ENCODE results near the gene C19orf81.
A peak's percentile ranks its signal among the peaks of the same experiment; 100 is the strongest.
"Not testable (repeated sequence)": the region's sequence is repeated elsewhere in the genome, so short reads cannot be mapped to it uniquely, and the experiment has no call there.

The C19orf81 gene

DNA sequence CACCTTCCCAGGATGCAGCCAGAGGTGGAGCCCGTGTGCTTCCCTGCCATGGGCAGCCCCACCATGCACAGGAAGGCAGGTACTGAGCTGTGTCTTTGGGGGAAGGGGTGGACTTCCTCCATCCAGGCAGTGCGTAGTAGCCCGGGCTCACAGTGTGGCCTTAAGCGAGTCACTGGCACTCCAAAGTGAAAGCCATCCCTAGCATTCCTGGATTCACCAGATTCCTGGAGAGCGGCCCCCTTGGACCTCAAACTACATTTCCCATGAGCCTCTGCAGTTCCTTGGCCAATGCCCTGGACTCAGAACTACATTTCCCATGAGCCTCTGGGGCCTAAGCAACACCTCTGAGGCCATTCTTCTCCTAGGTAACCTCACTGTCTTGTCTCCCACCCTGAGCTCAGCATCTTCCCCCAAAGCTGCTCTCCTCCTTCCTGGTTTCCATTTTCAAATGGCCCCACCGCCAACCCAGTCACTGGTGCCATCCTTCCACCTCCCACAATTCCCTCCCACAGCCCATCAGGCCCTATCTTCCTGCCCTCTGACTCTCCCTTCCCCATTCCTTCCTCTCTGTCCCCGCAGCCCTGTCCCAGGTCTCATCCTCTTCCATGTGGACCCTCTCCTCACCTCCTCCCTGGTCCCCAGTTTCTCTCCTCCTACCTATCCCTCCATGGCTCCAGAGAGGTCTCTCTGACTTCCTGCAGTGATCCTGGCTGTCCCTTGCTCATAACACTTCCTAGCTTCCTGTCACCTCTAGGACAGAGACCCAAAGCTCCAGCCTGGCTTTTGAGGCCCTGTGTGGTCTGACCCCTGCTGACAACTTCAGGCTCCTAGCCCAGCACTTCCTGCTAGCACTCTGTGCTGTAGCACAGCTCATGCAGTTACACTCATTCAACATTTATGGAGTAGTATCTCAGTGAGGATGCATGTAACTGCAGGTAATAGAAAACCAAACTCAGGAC, at the start of gene C19orf81:
C19orf81 (plus strand) TSS at position 13 of the 959 bp plus-strand sequence; CDS start at position 13, 0 bp downstream.
- DNase-seq (ENCODE audit: low read depth, low spot score), result no peak

DNA sequence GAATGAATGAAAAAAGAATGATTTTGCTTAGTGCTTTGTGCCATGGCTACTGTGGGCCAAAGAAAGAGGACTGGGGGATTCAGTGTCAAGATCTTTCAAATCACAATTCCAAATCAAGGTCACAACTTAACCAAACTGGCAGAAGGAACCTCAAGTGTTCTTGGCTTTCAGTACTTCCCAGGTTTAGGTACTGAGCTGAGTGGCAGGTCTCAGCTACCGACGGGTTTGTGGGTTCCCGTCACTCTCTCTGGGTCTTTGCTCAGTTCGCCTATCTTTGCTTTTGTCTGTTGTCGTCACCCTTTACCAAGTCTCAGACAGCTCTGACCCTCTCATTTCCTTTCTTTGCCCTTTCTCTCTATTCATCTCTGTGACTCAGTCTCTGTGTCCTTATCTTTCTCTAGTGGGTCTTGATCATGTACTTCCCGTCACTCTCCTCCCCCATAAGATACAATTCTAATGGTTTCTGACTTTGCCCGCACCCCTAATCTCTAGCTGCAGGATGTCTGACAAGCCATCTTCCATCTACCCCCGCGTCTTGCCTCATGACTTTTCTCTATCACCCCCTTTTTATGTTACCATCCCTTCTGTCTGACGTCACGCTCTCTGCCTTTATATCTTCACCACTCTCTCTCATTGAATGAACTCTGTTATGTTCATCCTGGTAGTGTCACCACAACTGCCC, 47.7 kb upstream of the C19orf81 start:
- no peak for DNase-seq (ENCODE audit: low read depth, low spot score)

DNA sequence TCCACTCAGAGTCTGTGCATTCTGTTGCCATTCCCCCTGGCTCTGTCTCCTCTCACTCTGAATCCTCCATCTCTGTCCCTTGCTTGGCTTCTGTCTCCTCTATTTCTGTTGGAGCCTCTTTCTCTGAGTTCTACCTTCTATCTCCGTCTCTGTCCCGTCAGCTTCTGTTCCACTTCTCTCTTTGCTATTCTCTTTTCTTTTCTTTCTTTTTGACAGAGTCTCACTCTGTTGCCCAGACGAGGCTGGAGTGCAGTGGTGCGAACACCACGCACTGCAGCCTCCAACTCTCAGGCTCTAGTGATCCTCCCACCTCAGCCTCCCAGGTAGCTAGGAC, 47.2 kb upstream of the C19orf81 start:
- DNase-seq (ENCODE audit: low read depth, low spot score), result no peak

DNA sequence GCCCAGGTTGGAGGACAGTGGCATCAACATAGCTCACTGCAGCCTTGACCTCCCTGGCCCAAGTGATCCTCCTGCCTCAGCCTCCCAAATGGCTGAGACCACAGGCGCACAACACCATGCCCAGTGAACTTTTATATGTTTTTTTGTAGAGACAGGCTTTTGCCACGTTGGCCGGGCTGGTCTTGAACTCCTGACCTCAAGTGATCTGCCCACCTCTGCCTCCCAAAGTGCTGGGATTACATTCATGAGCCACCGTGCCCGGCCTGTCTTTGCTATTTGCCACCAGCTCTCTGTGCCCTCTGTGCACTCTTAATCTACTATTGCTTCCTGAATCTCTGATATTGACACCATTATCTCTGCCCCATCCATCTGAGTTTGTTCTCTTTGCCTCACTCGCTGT, 46.7 kb upstream of the C19orf81 start:
- no peak for DNase-seq (ENCODE audit: low read depth, low spot score)

DNA sequence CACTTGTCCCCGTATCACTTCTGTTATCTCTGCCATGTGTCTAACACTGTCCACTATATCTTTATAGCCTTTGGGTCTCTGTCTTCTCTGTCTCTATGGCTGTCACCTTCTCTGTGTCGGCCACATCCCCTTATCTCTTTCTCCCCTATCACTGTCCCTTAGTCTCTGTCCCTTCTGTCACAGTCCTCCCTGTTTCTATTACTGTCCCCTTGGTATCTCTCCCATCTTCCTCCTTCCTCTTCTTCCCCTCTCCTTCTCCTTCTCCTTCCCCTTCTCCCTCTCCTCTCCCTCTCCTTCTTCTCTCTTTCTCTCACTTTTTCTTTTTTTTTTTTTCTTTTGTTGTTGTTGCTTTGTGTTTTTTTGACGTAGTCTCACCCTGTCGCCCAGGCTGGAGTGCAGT, 46.3 kb upstream of the C19orf81 start:
- DNase-seq (ENCODE audit: low read depth, low spot score), result no peak

DNA sequence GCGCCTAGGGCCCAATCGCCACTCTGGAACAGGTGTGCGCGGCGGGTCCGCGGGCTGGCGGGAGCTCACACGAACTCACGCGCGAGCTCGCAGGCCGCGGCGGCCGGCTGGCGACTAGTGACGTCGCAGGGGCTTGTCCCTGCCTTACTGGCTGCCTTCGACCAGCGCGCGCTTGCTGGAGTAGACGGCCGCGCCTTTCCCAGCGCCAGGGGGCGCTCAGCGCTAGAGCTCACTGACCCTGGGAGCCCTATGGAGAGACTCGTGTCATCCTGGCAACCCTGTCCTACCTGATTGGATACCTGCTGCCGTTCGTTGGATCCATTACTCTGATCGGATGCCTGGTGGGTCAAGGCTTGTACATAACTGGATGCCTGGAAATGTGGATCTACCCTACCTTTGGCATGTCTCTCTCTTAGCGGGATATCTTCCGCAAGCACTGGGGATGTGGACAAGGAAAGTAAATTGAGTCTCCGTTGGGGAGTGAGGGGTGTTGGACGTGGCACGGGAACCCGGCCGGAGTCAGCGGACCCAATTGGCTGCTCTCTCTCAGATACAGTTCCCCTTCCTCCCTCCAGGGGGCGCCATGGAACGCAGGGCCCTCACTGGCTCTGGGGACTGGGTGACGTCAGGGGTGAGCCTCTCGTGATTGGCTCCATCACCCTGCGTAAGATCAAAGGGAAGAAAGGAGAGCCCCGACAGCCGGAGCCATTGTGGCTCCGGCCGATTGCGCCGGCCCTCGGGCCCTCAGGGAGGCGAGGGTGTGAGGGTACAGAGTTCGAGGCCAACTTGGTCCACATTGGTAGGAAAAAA, 44.8 kb upstream of the C19orf81 start:
- DNase-seq (ENCODE audit: low read depth, low spot score), result not testable (repeated sequence)

DNA sequence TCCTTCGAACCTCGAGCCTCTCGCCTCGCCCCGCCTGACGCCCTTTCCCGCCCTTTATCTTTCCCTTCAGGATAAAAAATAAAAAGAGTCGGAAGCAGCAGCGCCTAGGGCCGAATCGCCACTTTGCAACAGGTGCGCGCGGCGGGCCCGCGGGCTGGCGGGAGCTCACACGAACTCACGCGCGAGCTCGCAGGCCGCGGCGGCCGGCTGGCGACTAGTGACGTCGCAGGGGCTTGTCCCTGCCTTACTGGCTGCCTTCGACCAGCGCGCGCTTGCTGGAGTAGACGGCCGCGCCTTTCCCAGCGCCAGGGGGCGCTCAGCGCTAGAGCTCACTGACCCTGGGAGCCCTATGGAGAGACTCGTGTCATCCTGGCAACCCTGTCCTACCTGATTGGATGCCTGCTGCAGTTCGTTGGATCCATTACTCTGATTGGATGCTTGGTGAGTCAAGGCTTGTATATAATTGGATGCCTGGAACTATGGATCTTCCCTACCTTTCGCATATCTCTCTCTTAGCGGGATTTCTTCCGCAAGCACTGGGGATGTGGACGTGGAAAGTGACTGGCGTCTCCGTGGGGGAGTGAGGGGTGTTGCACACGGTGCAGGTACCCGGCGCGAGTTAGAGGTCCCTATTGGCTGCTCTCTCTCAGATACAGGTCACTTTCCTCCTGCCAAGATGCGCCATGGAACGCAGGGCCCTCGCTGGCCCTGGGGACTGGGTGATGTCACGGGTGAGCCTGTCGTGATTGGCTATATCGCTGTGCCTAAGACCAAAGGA, 43.0 kb upstream of the C19orf81 start:
- not testable (repeated sequence) for DNase-seq (ENCODE audit: low read depth, low spot score)

DNA sequence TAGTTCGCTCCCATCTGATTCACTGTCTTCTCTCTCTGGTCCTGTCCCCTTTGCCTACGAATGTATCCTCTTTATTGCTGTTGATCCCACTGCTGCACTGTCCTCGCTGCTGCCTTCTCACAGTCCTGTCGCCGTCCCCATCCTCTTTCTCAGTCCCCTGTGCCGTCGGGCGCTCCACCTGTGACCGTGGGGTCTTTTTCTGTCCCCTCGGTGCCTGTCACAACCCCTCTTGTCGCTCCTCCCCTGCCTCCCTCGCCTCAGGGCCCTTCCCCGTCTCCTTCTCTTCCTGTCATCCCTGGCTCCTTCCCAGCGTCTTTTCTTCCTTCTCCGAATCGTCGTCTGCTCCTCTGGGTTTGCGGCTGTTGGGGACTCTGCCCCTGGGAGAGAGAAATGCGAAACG, 41.9 kb upstream of the C19orf81 start:
- DNase-seq (ENCODE audit: low read depth, low spot score), result no peak

DNA sequence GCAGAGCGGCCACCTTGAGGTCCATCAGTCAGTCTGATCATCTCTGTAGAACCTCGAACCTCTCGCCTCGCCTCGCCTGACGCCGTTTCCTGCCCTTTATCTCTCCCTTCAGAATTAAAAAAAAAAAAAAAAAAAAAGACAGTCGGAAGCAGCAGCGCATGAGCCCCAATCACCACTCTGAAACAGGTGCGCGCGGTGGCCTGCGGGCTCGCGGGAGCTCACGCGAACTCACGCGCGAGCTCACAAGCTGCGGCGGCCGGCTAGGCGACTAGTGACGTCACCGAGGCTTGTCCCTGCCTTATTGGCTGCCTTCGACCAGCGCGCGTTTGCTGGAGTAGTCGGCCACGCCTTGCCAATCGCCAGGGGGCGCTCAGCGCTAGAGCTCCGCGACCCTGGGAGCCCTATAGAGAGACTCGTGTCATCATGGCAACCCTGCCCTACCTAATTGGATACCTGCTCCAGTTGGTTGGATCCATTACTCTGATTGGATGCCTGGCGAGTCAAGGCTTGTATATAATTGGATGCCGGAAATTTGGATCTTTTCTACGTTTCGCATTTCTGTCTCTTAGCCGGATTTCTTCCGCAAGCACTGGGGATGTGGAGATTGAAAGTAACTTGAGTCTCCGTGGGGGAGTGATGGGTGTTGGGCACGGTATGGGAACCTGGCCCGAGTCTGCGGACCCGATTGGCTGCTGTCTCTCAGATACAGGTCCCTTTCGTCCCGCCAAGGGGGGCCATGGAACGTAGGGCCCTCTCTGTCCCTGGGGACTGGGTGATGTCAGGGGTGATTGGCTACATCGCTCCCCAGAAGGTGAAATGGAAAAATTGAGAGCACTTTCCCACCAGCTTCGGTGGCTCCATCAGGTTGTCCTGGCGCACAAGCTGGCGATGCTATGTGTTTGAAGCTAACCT, 41.1 kb upstream of the C19orf81 start:
- peak; percentile 77 for DNase-seq (ENCODE audit: low read depth, low spot score)

DNA sequence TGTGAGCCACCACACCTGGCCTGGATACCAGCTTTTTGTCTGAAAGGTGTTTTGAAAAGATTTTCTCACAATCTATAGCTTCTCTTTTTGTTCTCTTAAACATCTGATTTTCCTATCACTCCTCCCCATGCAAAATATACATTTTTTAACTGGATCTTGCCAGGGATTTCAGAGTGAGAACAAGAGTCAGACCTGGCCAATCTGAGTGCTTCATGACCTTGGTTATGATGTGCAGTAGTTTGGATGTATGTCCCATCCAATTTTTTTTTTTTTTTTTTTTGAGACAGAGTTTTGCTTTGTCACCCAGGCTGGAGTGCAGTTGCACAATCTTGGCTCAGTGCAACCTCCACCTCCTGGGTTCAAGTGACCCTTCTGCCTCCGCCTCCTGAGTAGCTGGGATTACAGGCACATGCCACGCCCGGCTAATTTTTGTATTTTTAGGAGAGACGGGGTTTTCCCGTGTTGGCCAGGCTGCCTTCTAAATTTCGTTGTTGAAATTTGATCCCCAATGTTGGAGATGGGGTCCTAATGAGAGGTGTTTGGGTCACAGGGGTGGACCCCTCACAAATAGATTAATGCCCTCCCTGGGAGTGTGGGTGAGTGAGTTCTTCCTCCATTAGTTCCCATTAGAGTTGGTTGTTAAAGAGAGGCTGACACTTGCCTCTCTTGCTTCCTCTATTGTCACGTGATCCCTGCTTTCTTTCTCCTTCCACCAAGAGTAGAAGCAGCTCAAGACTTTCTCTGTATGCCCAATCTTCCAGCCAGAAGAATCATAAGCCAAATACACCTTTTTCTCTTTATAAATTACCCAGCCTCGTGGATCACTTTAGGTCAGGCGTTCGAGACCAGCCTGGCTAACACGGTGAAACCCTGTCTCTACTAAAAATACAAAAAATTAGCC, 36.5 kb upstream of the C19orf81 start:
- DNase-seq (ENCODE audit: low read depth, low spot score), result not testable (repeated sequence)

DNA sequence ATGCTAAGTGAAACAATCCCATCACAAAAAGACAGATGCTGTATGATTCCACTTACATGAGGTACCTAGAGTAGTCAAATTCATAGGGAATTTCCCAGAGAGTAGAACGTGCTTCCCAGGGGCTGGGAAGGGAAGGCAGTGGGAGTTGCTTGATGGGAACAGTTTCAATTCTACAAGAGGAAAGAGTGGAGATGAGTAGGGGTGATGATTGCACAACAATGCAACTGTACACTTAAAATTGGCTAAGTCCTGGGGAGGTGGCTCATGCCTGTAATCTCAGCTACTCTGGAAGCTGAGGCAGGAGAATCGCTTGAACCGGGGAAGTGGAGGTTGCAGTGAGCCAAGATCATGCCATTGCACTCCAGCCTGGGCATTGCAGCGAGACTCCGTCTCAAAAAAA, 30.9 kb upstream of the C19orf81 start:
- DNase-seq (ENCODE audit: low read depth, low spot score), result not testable (repeated sequence)

DNA sequence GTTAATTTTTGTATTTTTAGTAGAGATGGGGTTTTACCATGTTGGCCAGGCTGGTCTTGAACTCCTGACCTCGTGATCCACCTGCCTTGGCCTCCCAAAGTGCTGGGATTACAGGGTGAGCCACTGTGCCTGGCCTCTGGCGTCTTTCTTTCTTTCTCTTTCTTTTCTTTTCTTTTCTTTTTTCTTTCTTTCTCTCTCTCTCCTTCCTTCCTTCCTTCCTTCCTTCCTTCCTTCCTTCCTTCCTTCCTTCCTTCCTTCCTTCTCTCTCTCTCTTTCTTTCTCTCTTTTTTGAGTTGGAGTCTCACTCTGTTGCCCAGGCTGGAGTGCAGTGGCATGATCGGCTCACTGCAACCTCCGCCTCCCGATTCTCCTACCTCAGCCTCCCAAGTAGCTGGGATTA, 30.1 kb upstream of the C19orf81 start:
- not testable (repeated sequence) for DNase-seq (ENCODE audit: low read depth, low spot score)

DNA sequence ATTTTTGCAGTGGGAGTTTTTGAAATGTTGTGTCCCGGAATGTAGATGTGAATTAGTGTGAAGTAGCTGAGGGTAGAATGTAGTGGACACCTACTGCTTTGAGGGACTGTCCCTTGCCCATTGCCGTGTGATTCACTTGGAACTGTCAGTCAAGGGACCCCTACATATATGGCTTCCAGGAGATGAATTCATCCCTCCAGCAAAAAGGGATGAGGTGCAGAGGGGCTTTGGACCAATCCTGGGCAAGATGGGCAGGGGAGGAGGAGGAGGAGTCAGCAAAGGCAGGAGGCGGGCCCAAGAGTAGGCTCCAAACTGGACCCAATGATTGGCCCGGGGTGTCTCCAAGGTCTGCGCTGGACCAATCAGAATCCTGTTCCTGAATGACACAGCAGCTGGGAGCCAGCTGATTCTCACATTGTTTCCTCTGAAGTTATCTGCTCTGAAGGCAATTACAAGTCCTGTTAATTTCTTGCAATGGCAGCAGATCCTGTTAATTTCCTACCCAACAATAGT, 28.8 kb upstream of the C19orf81 start:
- not testable (repeated sequence) for DNase-seq (ENCODE audit: low read depth, low spot score)

DNA sequence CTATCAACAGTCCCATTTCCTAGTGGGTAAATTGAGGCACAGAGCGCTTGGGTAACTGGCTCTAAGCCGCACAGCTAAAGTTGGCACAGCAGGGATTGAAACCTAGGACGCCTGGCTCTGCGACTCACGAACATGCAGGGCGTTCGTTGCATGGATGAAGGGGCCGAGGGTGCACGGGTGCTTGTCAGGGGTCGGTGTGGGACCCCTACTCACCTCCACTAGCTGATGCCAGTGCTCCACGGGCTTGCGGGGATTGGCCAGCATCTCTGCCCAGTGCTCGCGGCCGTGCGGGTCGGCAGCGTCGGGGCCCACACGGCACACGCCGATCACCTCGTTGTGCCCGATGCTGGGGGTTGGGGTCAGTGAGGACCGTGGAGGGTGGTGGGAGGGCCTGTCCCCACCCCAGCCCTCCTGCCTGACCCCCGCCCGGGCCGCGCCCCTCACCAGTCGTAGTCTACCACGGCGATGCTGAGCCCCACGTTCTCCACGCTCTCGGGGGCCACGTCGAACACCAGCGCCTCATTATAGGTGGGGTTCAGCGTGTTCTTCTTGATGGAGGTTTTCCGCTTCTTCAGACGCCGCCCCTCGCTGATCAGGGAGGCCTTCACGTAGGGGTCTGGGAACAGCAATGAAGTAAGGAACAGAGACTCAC, 24.2 kb upstream of the C19orf81 start:
- DNase-seq (ENCODE audit: low read depth, low spot score), result no peak

DNA sequence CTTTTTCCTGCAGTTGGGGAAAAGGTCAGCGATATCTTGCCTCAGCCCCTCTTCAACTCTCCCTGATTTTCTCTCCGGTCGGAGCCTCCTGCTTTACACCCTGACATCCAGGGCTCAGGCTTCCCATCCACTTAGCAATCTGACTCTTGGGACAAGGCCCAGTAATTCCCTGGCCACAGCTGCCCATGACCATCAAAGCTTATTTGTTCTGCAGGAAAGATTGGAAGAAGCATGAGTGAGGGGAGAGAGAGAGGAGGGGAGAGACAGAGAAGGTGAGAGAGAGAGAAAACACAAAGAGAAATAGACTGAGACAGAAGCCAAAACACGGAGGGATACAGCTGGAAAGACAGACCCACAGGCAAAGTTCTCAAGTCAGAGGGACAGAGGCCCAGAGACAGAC, 23.2 kb upstream of the C19orf81 start:
- DNase-seq (ENCODE audit: low read depth, low spot score), result no peak

DNA sequence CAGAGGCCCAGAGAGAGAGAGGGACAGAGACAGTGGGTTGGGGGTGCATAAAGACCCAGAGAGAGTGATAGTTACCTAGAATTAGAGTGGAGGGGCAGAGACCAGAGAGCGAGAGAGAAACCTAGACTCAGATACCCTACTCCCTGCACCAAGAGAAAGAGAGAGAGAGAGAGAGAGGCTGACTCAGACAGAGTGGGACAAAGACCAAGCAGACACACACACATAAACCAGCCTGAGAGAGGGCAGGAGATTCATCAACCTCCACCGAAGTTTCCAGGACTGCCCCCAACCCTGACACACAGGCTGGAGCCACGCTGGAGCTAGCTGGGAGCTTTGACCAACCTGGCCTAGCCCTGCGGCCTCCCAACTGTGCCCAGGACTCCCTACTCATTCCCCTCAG, 22.4 kb upstream of the C19orf81 start:
- DNase-seq (ENCODE audit: low read depth, low spot score), result no peak

DNA sequence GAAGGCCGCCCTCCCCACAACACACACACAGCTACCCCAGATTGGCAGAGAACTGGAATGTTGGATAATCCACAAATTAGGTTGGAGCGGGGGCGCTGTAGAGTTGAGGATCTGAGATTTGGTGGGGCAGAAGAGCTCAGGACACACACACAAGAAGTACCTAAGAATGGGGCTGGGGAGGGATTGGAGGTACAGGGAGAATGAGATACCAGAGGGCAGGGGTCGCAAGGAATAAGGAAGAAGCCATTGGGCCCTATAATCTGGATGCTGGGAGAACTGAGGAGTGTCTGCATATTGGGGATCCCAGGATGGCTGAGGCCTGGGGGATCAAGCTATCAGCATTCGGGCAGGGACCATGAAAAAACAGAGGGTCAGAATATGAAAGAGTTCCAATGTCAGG, 21.1 kb upstream of the C19orf81 start:
- DNase-seq (ENCODE audit: low read depth, low spot score), result no peak

DNA sequence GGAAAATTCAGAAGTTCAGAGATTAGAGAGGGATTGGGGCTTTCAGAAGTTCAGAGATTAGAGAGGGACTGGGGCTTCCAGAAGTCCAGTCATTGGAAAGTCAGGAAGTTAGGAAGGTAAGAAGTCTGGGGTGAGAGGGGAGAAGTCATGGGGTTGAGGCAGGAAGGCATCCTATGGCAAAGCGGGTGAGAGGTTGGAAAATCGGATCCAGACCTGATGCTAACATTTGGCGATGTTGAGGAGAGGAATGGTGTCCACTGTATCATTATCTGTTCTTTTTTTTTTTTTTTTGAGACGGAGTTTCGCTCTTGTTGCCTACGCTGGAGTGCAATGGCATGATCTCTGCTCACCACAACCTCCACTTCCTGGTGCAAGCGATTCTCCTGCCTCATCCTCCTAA, 20.7 kb upstream of the C19orf81 start:
- no peak for DNase-seq (ENCODE audit: low read depth, low spot score)
